HG02884 (cell line): Measurements from ENCODE around the gene SLC1A7.
"Not testable (repeated sequence)": the region's sequence is repeated elsewhere in the genome, so short reads cannot be mapped to it uniquely, and the experiment has no call there.

Experiments
- ATAC-seq: cut with Tn5 transposase; IDR thresholded peaks from one replicate; pipeline ENCODE4 v1.9.1; 2021; ENCODE audit warnings: mild to moderate bottlenecking, moderate library complexity; ENCODE audit not compliant: unreplicated experiment

Gene SLC1A7

DNA sequence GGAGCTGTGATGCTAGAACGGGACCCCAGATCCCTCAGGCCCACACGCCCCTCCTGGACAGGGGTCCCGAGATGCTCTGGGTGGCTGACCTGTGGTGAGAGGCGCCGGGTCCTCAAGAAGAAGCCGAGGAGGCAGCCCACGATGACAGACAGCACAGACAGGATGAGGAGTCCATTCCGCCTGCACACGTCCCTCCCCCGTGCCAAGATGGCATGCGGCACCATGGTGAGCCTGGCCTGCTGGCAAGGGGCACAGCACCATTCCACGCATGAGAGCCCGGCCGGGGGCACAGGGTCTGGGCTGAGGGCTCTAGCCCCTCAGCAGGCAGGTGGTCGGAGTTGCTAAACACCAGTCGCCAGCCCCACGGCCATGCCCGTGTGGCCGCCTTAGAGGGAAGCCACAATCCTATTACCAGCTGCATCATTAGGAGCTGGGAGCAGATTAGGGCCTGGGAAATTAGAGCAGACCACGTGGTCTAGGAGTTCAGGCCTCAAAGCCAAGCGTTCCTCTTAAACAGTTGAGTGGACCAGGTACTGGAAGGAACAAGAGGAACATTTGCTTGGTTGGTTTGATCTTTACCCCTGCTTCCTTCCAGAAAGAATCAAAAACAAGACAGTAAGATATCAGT, at the start of gene SLC1A7:
SLC1A7 (minus strand) TSS at position 413 of the 628 bp plus-strand sequence; CDS start at position 224, 189 bp downstream.
- no peak for ATAC-seq

GRCh38 chr1:53190210-53190611, 47.8 kb upstream of the SLC1A7 start:
- no peak for ATAC-seq

GRCh38 chr1:53189061-53189460, 46.6 kb upstream of the SLC1A7 start:
- no peak for ATAC-seq

DNA sequence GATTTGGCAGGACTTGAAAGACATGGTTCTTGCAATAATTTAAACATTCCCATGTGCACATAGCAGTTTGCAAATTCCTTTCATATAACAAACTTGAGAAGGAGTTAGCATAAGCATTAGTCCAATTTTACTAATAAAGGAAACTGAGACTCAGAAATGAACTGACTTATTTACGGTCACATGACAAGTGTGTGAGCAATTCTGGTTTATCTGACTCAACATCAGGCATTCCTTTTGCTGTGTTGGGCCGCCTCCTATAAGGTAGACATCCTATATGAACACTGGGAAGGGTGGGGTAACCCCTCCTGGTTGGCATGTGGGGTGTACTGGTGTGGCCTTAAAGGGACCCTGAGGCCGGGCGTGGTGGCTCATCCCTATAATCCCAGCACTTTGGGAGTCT, 45.7 kb upstream of the SLC1A7 start:
- no peak for ATAC-seq

DNA sequence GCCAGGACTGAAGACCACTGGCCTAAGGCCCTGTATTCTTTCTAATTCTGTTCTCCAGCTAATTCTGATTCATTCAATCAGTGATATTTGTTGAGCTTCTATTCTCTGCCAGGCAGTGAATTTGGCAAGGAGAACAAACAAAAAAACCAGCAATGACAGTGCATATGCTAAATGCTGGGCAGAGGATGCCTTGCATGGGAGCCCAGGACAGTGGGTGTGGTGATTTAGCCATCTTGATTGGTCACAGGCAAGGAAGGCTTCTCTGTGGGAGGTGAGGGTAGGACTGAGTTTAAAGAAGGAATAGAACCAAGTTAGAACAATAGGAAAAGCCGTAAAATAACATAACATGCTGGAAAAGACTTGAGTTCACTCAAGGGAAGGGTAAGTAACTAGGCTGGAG, 45.0 kb upstream of the SLC1A7 start:
- ATAC-seq, result no peak

DNA sequence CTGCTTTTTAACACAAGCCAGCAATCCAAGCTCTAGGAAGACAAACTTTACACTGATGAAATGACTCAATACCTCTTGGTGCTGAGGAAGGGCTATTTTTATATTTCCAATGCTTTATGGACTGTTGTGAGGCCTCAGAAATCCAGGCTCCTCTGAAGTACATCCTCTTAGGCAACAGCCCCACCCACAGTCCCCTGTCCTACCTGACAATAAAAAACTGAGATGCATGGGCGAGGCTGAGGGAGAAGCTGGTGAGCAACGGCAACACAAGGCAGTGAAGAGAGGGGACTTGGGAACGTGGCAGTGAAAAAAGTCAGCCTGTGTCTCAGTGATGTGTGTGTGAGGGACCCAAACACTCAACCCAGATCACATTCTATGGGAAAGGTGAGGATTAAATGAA, 44.1 kb upstream of the SLC1A7 start:
- no peak for ATAC-seq

DNA sequence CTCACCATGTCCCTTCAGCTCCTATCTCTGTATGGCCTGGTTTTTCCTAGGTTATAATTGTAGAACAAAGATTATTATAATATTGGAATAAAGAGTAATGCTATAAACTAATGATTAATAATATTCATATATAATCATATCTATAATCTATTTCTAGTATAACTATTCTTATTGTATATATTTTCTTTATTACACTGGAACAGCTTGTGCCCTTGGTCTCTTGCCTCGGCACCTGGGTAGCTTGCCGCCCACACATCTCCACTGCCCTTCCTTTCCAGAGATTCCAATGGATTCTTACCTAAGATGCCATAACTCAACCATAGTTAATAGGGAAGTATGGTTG, 43.5 kb upstream of the SLC1A7 start:
- ATAC-seq, result not testable (repeated sequence)

GRCh38 chr1:53183095-53183990, 40.9 kb upstream of the SLC1A7 start:
- ATAC-seq, result no peak

- no peak for ATAC-seq
These were observed 40.3 kb upstream of the SLC1A7 start for GRCh38 chr1:53182716-53183094.

DNA sequence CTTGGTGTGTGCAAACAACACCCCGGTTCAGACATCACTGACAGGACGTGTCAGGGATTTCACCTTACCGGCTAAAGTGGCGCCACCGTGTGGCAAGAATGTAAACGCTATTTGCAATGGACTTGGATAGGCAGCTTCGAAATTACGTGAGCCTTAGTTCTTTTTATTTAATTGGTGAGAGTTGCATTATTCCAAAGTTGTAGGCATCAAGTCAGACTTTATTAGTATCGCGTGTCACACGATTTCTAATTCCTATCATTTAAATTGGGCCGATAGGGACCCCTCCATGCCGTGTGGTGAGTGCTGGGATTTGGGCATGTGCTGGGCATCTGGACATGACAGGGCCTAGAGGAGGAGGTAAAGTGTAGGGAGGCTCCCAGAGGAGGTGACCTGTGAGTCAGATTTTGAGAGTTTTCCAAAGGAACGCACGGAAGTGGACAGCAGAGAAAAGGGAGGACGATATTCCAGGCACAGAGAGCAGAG, 39.7 kb upstream of the SLC1A7 start:
- no peak for ATAC-seq

- ATAC-seq, result no peak
These were observed 38.5 kb upstream of the SLC1A7 start for GRCh38 chr1:53180951-53181350.

DNA sequence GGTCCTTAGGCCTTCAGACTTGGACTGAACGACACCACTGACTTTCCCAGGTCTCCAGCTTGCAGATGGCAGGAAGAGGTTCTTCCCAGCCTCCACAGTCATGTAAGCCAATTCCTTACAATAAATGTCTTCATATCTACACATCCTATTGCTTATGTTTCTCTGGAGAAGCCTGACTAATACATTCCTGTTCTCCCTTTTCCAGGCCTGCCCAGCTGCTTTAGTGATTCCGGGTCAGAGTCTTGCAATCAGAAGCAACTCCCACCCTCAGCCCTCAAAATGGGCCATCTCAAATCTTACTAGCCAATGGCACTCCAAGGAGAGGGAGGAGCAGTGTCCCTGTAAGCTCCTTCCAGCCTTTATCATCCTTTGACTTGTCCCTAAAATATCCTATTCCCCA, 37.8 kb upstream of the SLC1A7 start:
- no peak for ATAC-seq

GRCh38 chr1:53176452-53177208, 34.2 kb upstream of the SLC1A7 start:
- no peak for ATAC-seq

- no peak for ATAC-seq
These were observed 32.8 kb upstream of the SLC1A7 start for GRCh38 chr1:53174971-53175913.

DNA sequence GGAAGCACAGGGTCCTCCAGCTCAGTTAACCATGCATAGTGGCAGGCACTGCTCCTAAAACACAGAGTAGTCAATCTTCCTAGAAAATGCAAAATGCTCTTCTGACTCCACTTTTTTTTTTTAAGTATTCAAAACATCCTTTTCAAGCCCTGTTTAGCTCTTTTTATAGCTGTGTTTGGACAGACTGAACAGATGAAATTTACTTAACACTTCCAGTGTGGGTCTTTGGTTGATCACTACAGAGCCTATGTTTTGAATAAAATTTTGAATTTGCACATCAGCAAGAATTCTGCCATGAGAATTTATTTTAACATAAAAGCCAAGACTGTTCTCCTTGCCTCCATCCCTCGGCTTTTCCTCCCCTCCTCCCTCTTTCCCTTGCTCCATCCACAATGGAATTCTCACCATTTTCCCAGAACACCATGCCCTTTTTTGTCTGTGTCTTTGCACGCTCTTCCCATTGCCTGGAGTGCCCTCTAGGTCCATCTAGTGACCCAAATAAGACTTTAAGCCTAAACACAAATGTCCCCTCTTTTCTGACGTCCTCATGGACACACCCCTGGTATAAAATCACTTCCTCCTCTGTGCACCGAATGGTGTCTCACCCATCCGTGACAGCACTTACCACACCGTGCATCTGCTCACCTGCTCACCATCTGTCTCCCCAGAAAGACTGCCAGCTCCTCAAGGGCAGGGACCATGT, 30.1 kb upstream of the SLC1A7 start:
- no peak for ATAC-seq

DNA sequence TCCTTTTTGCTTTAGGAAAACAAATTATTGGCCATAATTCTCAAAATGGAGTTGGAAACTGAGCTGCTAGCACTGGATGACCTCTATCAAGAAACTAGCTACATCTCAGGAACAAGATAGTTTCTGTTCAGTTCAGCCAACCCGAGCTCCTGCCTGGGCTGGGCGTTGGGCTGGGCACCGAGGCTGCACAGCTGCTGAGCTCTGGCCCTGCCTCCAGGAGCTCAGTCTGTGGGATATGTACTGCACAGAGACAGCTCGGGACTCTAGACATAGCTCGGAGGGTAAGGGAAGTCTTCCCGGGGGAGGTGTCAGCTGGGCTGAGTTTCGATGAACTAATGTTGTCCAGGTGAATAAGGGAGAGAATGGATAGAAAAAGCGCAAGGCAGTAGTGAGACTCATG, 24.5 kb upstream of the SLC1A7 start:
- ATAC-seq, result no peak

DNA sequence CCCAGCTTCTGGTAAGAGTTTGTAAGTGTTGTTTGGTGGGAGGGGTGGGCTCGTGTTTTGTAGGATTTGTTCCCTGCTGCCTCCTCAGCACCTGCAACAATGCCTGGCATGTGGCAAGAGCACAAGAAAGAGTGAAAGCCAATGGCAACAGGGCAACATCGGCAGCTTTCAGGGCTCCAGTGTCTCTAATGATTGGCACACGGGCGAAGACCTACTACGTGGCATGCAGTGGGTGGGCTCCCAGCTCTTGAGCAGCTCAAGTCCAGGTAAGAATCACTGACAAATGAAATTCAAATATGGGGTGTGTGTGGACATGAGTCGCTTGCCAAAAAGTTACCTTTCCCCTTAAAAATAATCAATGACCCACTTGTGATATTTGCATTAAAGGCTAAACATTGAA, 23.9 kb upstream of the SLC1A7 start:
- ATAC-seq, result no peak

DNA sequence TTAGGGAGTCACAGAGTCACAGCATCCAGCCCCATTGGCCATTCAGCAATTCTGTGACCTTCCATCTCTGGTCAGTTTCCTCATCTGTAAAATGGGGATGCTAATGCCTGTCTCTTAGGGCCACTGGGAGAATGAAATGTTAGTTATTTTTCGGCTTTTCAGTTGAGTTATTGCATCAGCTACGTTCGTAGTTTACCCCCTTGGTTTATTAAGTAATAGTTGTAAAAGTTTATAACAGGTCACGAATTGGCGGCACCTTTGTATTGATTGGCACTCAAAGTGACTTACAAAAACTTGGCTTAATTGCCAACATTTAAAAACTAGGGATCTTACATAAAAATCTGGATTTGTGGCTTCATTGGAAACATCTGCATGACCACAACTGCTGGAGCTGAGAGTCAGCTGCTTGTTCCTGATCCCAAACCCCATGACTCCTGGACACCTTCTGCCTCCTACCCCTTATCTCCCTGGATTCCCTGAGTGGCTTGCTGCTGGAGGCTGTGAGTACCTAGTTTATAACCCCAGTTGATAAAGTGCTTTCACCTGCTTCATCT, 23.0 kb upstream of the SLC1A7 start:
- ATAC-seq, result no peak

GRCh38 chr1:53163291-53163768, 20.9 kb upstream of the SLC1A7 start:
- ATAC-seq, result no peak
